Cardiac septum (tissue), 1 donor: ENCODE measurements around the gene ANKRD66. TPM values are rescaled to one million over a fixed set of nuclear protein-coding genes. Genes with fewer than 3 reads are reported as not detected.
"Not testable (repeated sequence)": the region's sequence is repeated elsewhere in the genome, so short reads cannot be mapped to it uniquely, and the experiment has no call there.

ENCODE experiments used
- DNase-seq: peaks from one replicate; pipeline ENCODE4 v3.0.0-alpha.2; 2020; ENCODE audit warnings: low spot score
- intact Hi-C: fragments of 100-400 bp; cut with DNase I; formaldehyde crosslinking; loops from one replicate; pipeline ENCODE4 v1.14.0; 2022
- total RNA-seq: library from RNA; stranded (reverse); fragmentation: NEBNext Ultra II Directional; extraction: Animal tissue kit (Norgen Biotek cat#: 25700); gene quantifications from one replicate; pipeline ENCODE4 v1.2.1, GENCODE V29; 2021
- donor health status: DM: no; HTN: no; CAD: no.

ANKRD66 gene
- total RNA-seq, 1 donor from 2014 or later = not detected

GRCh38 chr6:46748940-46749503 is 2.3 kb downstream of the ANKRD66 start:
- DNase-seq = no peak
- intact Hi-C loops = no loop called here

DNA sequence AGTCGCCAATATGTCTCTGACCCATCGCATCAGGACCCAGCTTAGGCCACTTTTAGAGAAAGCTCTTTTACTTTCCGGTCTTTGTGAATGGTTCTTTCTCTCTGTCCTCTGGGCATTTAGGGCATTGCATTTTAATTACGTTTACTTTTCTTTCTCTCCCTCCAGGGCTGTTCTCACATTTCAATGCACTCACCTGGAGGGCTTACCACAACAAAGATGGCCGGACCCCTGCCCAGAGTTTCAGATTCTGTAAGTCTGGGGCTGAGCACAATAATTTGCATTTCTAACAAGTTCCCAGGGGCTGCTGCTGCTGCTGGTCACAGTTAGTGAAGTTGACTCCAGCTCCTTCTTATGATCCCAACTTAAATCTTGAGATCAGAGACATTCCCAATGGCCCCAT is 3.0 kb downstream of the ANKRD66 start:
- intact Hi-C loops = no loop called here
- no peak for DNase-seq

DNA sequence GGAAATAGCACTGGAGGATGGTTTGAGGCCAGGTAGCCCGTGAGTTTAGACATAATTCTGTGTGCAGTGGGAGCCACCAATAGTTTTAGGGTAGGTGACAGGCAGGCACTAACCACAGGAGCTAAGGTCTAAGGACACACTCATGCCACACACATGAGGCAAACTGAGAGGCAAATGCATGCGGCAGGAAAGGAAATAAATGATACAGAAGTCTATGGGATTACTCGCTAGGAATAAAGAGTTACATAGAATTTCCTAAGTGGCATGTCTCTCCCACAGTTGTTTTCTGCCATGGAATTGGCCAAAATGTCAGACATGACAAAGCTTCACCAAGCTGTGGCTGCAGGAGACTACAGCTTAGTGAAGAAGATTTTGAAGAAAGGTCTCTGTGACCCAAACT is 4.9 kb downstream of the ANKRD66 start:
- no peak for DNase-seq
- intact Hi-C loops = no loop called here

DNA sequence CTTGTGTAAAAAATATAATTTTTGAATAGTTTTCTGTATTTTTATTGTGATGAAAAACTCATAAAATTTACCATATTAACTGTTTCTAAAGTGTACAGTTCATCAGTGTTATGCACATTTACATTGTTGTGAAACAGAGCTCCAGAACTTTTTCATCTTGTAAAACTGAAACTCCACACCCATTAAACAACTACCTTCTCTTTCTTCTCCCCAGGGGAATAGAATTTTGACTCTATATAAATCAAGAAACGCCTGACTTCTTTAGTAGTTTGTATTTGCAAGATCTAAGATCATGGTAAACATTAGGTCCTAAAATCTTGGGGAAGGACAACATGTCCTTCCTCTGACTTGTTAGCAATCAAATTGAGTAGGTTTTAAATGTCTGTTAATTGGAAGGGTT is 9.1 kb downstream of the ANKRD66 start:
- no peak for DNase-seq
- intact Hi-C loops = no loop called here

- intact Hi-C loops = no loop called here
- no peak for DNase-seq
Measured at GRCh38 chr6:46756469-46757213, 9.9 kb downstream of the ANKRD66 start.

DNA sequence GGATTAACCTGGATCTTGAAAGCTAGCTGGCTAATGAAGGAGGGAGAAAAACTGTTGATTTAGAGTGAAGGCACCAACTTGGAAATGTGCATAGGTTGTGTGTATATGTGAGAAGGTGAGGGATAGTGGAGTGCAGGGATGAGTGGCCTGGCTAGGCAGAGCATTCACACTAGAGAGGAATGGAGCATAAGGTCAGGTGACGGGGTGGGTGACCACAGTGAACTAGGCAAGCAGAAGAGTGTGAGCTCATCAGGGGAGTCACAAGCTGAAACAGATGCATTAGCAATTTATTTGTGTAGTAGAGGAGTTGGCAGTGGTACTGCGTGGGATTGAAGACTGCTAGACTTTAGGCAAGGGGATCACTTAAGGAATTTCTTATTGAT is 10.5 kb downstream of the ANKRD66 start:
- intact Hi-C loops = no loop called here
- no peak for DNase-seq

GRCh38 chr6:46758960-46759753 is 12.4 kb downstream of the ANKRD66 start:
- DNase-seq = no peak
- intact Hi-C loops = no loop called here

DNA sequence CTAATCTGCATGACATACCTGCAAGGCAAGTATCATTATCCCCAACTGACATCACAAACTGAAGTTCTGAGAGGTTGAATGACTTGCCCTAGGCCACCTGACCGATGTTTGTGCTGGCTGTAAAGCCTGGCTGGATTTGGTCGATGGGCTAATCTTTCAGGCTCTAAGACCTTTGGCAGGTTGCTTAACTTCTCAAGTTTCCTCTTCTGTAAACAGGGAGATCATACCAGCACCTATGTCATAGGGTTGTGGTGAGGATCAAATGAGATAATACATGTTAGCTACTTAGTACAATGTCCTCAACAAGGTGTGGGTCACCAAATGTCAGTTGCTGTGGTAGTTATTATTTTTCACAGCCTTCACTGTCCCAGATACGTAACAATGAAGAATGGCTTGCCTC is 14.2 kb downstream of the ANKRD66 start:
- DNase-seq = no peak
- intact Hi-C loops = no loop called here

DNA sequence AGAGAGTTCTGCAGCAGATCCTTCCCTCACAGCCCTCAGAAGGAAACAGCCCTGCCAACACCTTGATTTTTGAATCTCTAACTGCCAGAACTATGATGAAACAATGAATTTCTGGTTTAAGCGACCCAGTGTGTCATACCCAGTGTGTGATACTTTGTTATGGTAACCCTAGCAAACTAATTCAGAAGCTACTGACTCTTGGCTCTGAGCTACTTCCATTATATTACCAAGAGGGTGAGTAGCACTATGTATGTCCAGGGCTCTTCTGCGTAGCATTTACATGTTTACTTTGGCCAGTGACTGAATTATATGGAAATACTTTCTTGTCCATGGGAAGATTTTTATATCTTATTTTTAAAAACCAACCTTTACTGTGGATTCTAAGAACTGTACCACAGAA is 16.7 kb downstream of the ANKRD66 start:
- DNase-seq = no peak
- intact Hi-C loops = no loop called here

- intact Hi-C loops = not testable (repeated sequence)
Measured at GRCh38 chr6:46764280-46764679, 17.5 kb downstream of the ANKRD66 start.

GRCh38 chr6:46764961-46765360 is 18.2 kb downstream of the ANKRD66 start:
- DNase-seq = no peak
- intact Hi-C loops = no loop called here

More at GRCh38 chr6:46764280-46764679, 17.5 kb downstream of the ANKRD66 start:
- not testable (repeated sequence) for DNase-seq

- DNase-seq = no peak
- intact Hi-C loops = no loop called here
Measured at GRCh38 chr6:46772016-46772415, 25.3 kb downstream of the ANKRD66 start.

DNA sequence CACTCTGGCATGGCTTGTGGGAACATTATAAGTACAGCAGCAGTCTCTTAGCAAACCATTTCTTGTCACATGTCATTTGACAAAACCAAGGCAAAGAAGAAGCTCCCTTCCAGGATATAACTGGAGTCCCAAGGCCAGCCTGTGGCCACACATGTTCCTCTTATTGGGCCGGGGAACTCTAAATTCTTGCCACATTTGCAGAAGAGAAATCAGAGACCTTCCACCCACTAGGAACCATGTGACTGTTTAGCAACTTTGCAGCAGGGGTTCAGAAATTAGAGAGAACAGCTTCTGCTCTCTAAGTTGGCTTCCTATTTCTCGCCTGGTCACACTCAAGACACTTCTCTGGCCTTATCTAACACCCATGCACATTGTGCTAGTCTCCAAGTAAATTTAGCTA is 26.0 kb downstream of the ANKRD66 start:
- intact Hi-C loops = no loop called here
- no peak for DNase-seq

- intact Hi-C loops = no loop called here
Measured at GRCh38 chr6:46773201-46773855, 26.6 kb downstream of the ANKRD66 start.

DNA sequence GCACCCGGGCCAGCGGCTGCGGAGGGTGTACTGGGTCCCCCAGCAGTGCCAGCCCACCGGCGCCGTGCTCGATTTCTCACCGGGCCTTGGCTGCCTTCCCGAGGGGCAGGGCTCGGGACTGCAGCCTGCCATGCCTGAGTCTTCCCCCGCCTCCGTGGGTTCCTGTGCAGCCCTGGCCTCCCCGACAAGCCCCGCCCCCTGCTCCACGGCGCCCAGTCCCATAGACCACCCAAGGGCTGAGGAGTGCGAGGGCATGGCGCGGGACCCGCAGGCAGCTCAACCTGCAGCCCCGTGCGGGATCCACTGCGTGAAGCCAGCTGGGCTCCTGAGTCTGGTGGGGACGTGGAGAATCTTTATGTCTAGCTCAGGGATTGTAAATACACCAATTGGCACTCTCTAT is 28.0 kb downstream of the ANKRD66 start:
- intact Hi-C loops, DNase-seq: not testable (repeated sequence)

More at GRCh38 chr6:46773201-46773855, 26.6 kb downstream of the ANKRD66 start:
- no peak for DNase-seq

DNA sequence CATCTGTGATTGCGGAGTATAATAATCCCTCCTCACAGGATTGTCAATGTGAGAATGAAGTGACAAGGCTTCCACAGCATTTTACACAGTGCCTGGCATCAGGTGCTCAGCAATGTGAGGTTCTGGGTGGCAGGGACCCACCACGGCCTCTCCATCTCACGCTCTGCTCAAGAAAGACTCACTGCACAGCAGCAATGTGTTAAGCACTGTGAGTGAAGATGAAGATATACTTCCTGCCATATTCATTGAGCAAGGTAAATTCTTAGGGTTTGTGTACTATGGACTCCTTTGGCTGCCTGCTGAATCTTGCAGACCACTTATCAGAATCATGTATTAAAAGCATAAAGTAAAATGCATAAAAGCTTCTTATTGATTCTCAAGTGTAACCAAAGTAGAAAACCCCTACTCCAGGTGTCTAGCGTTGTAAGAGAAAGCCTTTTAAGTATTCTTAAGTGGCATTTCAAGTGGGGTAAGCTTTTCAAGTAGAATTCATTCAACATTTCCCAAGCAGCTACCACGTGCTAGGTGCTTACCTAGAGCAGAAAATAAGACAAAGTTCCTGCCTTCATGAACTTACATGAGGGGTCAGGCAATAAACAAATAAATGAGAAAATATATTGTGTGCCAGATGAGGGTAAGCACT is 29.5 kb downstream of the ANKRD66 start:
- no peak for DNase-seq
- intact Hi-C loops = no loop called here

GRCh38 chr6:46777476-46778346 is 31.0 kb downstream of the ANKRD66 start:
- no peak for DNase-seq
- intact Hi-C loops = no loop called here

- intact Hi-C loops = no loop called here
Measured at GRCh38 chr6:46781478-46782378, 35.0 kb downstream of the ANKRD66 start.

More at GRCh38 chr6:46781478-46782378, 35.0 kb downstream of the ANKRD66 start:
- DNase-seq = no peak
